Ammon's horn (tissue), 1 donor: Measurements from ENCODE around the gene ZNF564.
A peak's percentile ranks its signal among the peaks of the same experiment; 100 is the strongest.
"Not testable (repeated sequence)": the region's sequence is repeated elsewhere in the genome, so short reads cannot be mapped to it uniquely, and the experiment has no call there.

Source experiments
- DNase-seq: peaks from one replicate; pipeline ENCODE4 v3.0.0-alpha.2; 2016; ENCODE audit warnings: low spot score

Gene ZNF564

DNA sequence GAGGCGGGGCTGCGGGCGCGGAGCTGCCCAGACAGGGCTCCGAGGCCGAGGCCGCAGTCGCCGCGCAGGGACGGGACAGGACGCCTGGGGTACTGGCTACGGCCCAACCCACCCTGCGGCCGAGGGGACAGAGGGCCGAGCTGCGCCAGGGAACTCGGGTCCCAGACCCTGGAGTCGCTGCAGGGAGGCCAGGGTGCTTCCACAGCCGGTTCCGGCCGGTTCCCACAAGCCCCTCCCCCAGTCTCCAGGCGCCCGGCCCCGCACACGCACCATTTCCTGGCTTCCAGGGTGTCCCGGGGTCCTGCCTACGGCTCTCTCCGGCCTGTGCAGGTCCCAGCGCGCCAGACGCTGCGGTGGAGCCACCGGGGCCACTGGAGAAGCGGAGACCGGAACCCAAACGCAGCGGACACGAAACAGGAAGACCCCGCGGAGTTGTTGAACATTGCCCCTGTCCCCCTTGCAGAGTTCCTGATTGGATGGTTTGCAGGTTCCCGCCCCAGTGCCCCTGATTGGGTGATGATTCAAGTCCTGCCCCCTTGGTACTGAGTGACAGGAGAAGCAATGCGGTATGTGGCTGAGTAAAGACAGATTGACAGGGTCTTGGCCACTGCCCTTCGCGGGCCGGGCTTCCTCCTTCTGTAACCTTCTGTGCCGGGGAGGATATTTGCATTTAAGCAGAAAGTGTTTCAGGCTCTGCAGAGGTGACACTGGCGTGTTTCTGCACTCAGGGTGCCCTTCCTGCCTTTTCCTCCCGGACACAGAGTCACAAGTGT lies at the start of gene ZNF564:
ZNF564 (minus strand) TSS at position 423 of the 773 bp plus-strand sequence; CDS start at position 273, 150 bp downstream.
- DNase-seq = peak; percentile 100

DNA sequence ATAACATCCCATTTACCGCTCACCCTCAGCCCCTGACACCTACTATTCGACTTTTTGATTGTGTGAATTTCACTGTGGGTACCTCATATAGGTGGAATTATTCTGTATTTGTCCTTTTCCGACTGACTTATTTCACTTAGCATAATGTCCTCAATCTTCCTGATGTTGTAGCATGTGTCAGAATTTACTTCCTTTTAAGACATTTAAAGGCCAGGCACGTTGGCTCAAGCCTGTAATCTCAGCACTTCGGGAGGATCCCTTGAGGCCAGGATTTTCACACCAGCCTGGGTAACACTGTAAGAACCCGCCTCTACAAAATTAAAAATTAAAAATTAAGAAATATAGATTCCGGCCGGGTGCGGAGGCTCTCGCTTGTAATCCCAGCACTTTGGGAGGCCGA lies 46.3 kb upstream of the ZNF564 start:
- DNase-seq = no peak

DNA sequence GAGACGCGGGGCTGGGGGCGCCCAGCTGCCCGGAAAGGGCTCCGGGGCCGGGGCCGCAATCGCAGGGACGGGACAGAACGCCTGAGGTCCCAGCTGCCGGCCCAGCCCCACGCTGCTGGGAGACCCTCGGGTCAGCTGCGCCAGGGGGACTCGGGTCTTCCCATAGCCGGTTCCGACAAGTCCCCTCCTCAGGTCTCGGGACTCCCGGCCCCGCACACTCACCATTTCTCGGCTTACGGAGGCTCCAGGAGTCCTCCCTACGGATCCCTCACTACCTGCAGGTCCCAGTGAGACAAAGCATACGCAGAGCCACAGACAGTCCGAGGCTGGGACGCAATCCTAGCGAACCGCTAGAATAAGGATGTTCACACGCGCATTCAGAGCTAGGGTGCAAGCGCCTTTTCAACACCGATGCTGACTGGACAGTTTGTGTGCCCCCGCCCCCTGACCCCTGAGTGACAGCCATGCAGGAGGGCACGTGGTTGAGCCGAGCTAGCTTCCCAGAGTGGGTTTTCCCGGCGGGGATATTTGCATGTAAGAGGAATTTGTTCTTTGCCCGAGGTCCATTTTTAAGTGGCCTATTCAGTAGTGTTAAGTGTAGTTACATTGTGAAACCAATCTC lies 45.8 kb upstream of the ZNF564 start:
- no peak for DNase-seq

DNA sequence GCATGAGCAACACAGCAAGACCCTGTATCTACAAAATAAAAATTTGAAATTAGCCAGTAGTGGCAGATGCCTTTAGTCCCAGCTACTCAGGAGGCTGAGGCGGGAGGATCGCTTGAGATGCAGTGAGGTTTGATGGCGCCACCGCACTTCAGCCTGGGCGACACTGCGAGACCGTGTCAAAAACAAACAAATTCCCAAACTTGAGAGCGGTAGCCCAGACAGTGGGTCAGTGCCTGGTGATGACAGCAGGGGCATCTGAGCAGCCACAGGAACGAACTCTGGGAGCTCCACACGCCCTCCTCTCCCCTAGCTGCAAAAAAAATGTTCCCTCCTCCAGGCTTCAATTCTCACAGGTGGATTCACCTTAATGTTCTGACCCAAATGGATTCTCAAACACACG lies 45.2 kb upstream of the ZNF564 start:
- no peak for DNase-seq

DNA sequence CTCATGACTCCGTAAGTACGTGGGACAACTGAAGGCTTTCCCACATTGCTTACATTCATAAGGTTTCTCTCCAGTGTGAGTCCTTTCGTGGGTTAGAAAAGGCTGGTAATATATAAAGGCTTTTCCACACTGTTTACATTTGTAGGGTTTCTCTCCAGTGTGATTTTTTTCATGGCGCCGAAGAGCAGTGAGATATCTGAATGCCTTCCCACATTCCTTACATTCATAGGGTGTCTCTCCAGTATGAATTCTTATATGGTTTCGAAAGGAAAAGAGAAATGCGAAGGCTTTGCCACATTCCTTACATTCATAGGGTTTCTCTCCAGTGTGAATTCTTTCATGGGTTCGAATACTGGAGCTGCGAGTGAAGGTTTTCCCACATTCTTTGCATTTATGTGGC lies 29.8 kb upstream of the ZNF564 start:
- DNase-seq = no peak

DNA sequence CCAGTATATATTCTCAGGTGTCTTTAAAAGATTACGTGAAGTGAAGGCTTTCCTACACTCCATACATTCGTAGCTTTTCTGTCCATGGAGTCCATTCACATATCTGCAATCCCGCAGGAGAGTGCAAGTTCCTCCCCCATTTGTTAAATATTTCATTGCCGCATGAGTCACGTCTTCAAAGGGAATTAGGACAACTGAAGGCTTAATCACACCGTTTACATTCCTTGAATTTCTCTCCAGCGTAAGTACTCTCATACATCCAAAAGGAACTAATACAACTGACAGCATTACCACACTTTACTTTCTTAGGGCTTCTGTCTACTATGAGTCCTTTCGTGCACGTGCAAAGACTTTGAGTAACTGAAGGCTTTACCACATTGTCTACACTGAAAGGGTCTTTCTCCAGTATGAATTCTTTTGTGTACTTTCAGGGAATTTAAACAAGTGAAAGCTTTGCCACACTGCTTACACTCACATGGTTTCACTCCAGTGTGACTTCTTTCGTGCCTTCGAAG lies 29.0 kb upstream of the ZNF564 start:
- DNase-seq = no peak

DNA sequence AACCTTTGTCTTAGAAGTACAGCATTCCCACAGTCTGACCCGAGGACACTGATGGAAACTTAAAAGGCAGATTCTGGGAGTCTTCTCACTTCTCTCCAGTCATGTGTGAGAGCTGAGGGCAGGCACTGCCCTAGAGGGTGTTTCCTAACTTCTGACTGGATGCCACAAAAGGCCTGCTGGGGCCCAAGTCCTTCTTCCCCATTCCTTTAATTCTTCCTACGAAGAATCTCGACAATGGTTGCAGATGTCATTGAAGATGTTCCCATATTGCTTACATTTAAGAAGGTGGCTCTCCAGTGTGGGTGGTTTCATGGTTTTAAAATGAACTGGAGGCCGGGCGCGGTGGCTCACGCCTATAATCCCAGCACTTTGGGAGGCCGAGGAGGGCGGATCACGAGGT lies 27.4 kb upstream of the ZNF564 start:
- no peak for DNase-seq

DNA sequence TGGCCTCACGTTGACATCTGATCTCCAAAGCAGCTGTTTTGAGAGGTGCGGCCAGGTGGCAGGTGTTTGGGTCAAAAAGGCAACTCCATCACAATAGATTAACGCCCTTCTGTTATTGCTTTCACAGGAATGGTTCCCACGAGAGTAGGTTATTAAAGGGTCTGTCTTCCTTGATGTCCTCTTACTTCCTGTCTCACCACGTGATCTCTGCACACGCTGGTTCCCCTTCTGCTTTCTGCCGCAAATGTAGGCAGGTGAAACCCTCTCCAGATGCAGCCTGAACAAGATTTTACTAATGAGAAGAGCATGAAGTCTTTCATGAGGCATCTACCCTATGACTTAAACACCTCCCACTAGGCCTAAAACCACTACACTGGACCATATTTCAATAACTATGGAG lies 22.8 kb upstream of the ZNF564 start:
- no peak for DNase-seq

DNA sequence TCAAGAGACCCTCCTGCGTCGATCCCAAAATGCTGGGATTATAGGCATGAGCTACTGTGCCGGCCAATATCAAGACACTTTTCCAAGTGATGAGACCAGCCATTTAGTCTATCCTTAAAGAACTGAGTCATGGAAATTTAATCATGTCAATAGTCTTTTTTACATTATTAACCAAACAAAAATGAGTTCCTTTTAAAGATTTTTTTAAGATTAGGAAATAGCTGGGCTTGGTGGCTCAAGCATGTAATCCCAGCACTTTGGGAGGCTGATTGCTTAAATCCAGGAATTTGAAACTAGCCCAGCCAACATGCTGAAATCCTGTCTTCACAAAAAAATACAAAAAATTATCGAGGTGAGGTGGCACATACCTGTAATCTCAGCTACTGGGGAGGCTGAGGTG lies 16.7 kb upstream of the ZNF564 start:
- no peak for DNase-seq

DNA sequence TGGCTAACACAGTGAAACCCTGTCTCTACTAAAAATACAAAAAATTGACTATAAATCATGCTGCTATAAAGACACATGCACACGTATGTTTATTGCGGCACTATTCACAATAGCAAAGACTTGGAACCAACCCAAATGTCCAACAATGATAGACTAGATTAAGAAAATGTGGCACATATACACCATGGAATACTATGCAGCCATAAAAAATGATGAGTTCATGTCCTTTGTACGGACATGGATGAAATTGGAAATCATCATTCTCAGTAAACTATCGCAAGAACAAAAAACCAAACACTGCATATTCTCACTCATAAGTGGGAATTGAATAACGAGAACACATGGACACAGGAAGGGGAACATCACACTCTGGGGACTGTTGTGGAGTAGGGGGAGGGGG lies 15.1 kb upstream of the ZNF564 start:
- not testable (repeated sequence) for DNase-seq

DNA sequence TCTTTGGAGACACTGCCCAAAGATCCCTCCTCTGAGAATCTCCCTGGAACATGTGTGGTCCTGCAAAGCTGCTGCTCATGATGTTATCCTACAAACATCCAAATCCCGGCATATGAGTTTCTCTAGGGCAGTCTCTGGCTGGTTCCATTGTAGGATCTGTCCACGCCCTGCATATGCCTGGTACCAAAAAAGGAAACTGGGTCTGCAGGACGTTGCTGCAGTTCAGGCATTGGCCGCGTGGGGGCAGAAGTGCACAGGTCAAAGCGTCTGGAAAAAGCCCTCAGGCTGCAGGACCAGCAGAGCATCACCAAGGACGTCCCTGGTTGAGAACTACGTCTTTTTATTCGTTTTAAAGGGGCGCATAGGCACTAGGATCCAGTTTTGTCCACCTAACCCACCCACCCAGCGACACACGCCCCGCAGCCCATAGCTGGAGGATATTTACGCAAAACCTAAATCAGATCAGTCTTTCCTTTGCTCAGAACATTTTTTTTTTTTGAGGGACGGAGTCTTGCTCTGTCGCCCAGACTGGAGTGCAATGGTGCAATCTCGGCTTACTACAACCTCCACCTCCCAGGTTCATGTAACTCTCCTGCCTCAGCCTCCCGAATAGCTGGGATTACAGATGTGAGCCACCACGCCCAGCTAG lies 12.9 kb upstream of the ZNF564 start:
- DNase-seq = peak; percentile 94

DNA sequence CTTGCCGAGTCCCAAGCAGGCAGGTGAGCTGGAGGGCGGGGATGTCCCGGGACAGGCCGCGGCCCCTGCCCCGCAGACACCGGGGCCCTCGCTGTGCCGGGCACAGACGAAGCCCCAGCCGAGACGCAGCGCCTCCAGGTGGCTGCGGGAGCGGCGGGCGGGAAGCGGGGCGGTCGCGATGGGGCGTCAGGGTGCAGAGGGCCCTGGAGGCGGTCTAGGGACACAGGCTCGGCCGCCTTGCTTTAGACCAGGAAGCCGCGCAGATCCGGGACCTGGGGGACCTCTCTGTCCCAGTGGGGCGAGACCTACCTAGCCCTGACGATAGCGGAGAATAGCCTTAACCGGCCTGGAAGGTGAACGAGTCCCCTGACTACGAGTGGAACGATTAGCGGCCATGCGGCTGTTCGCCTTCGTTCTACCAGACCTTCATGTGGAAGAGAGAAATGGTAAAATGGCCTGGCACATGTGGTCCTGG lies 4.2 kb upstream of the ZNF564 start:
- no peak for DNase-seq

DNA sequence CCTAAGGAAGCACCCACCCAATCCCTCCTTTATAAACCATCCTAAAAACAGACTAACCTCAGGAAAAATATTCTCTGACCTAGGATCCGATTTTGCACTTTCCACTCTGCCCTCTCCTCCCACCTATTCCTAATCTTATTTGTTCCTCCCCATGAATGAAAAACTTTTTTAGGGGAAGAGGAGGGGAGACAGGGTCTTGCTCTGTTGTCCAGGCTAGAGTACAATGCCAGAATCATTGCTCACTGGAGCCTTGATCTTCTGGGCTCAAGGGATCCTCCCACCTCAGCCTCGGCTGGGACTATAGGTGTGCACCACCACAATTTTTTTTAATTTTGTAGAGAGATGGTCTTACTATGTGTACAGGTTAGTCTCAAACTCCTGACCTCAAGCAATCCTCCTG lies 4.4 kb downstream of the ZNF564 start:
- DNase-seq = no peak

DNA sequence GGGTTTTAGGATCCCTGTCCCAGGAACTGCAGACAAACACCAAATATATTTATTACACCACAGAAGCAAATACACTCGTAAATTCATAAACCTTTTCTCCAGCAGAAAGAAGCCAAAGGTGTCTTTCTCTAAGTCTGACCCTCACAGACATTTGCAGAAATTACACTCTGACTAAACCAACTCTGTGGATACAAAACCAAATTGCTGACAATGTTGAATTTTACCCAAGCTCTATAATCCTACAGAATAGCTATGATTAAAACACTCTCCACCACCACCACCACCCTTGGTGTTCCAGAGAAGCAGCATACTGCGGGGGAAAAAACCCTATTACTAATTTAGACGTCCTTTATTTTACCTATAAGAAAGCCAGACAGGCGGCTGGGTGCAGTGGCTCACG lies 5.2 kb downstream of the ZNF564 start:
- DNase-seq = no peak

DNA sequence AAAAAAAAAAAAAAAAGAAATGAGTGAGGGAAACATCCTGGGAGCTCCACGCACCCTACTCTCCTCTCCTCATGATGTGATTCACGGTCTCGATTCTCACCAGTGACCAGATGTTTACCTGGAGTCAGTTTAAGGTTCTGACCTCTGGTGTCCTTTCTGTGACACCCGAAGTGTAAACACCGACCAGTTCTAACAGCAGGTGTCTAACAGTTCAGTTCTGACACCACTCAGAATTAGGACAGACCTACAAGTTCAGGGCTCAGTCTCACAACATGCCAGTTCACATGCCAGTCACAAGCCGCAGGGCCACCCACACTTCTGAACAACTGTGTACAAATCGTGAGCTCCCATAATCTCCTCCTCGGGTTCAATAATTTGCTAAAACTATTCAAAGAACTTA lies 6.0 kb downstream of the ZNF564 start:
- no peak for DNase-seq

DNA sequence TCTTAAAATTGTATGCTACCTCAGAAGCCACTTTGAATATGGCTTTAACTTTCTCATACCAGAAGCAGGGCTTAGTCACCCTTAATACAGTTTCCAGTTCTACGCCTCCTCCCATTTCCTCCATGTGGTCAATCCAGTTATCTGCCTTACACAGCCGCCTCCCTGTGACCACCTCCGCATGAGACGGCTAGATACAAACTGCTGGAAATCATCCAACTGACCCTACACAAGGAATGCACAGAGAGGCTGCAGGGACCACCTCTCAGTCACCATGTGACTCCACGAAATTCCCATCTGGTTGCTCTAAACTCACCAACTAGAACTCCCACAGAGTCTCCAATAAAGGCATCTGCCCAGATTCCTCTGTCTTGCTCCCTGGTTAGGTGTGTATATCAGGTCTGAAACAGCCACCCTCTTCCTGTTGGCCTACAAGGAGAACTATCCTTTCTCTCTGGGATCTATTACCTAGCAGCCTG lies 6.8 kb downstream of the ZNF564 start:
- peak; percentile 28 for DNase-seq

DNA sequence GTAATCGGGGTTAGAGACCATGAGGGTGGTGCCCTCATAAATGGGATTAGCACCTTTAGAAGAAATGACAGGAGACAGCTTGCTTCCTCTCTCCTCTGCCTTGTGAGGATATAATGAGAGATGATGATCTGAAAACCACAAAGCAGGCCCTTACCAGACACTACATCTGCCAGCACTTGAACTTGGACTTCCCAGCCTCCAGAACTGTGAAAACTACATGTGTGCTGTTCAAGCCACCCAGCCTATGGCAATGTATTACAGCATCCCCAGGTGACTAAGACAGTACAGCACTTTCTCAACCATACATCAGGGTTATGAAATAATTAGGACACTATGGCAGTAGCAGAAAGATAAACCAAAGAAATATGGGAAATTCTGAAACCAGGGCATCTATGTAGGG lies 7.4 kb downstream of the ZNF564 start:
- DNase-seq = no peak

DNA sequence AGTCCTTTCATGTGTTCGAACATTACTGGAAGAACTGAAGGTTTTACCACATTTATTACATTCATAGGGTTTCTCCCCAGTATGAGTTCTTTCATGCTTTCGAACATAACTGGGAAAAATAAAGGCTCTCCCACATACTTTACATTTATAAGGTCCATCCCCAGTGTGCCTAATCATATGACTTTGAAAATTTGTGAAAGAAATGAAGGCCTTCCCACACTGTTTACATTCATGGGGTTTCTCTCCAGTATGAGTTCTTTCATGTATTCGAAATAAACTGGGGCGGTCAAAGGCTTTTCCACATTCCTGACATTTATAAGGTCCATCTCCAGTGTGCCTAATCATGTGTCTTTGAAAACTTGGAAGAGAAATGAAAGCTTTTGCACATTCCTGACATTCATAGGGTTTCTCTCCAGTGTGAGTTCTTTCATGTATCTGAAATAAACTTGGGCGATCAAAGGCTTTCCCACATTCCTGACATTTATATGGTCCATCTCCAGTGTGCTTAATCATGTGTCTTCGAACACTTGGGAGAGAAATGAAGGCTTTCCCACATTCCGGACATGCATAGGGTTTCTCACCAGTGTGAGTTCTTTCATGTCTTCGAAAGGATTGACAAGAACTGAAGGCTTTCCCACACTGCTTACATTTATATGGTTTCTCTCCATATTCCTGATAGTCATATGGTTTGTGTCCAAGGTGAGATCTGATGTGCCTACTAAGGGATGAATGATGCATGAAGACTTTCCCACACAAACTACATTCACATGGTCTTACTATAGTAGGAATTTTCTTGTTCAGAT lies 24.0 kb downstream of the ZNF564 start:
- no peak for DNase-seq

DNA sequence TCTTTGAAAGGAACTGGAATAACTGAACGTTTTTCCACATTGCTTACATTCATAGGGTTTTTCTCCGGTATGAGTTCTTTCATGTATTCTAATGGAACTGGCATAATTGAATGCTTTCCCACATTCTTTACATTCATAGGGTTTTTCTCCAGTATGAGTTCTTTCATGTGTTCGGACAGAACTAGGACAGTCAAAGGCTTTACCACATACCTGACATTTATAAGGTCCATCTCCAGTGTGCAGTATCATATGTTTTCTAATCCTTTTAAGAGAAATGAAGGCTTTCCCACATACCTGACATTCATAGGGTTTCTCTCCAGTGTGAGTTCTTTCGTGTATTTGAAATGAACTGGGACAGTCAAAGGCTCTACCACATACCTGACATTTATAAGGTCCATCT lies 24.7 kb downstream of the ZNF564 start:
- no peak for DNase-seq

DNA sequence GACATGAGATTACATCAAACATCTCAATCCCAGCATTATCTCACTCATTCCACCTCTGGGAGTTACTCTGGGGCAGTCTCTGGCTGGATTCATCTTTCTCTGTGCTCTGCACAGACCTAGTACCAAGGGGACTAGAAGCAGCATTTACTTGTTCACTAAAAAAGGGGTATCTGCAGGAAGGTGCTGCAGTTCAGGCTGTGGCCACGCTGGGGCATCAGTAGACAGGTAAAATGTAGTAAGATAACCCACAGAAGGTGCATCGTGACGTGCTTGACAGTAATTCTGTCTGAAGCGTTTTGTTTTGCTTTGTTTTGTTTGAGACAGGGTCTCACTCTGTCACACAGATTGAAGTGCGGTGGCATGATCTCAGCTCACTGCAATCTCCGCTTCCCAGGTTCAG lies 29.3 kb downstream of the ZNF564 start:
- no peak for DNase-seq

DNA sequence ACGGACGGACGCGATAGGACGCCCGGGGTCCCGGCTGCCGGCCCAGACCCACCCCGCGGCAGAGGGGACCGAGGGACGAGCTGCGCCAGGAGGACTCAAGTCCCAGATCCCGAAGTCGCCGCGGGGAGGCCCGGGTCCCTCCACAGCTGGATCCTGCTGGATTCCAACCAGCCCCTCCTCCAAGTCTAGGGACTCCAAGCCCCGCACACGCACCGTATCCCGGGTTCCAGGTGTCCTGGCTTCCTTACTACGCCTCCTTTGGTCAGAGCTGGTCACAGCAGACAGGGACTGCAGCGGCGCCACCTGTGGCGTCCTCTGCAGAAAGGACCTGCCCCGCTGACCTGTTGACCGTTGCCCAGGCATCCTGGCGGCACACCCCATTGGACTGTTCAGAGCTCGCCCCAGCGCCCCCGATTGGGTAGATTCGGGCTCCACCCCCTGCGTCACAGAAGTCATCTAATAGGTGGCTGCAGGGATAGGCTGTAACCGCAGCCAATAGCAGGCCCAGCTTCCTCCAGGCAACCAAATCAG lies 37.7 kb downstream of the ZNF564 start:
- peak; percentile 80 for DNase-seq

DNA sequence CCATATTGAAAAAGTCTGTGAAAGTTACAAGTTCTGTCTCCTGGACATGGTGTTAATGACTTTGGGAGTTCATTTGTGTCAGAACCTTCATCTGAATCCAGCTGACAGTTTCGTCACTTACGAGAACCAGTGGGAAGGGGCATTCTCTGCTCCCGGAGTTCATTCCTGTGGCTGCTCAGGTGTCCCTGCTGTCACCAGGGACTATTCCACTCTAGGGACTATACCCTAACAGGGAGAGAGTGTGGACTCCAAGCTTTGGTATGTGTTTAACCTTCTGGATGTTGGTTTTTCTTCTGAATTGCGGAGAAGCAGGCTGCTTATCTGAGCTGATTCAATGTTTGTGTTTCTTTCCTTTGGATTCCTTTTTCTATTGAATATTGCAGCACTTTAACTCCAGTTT lies 54.2 kb downstream of the ZNF564 start:
- no peak for DNase-seq
